Keratinocyte (primary cell): ENCODE results near the gene STYX. TPM values are rescaled to one million over a fixed set of nuclear protein-coding genes. Genes with fewer than 3 reads are reported as not detected.
"Not testable (repeated sequence)": the region's sequence is repeated elsewhere in the genome, so short reads cannot be mapped to it uniquely, and the experiment has no call there.

Source experiments
- DNase-seq: peaks from one replicate; pipeline ENCODE4 v3.0.0-alpha.2; 2011; ENCODE audit warnings: low read depth, missing footprints, low spot score
- FAIRE-seq: peaks from 2 replicates; lab custom pipeline; 2011; peaks lifted over from hg19 to GRCh38; lab: Jason Lieb, UNC
- H2AFZ ChIP-seq: 2 replicates; pipeline ENCODE4 v1.6.0; 2012; ENCODE audit warnings: low read length, control low read depth, inconsistent platforms; ENCODE audit not compliant: control insufficient read depth
- H3K27ac ChIP-seq: 2 replicates; pipeline ENCODE4 v1.5.1; 2011; ENCODE audit warnings: low read length; ENCODE audit not compliant: control insufficient read depth, insufficient read depth
- H3K27me3 ChIP-seq: 3 replicates; pipeline ENCODE4 v1.6.0; 2011; ENCODE audit warnings: low read length; ENCODE audit not compliant: control insufficient read depth, insufficient read depth; ENCODE audit errors: extremely low read depth
- H3K36me3 ChIP-seq, 2 experiments: 2 replicates in 1 of 2; 3 replicates in 1 of 2; pipeline ENCODE4 v1.5.1; 2011; ENCODE audit warnings: low read length in 2 of 2, mild to moderate bottlenecking in 1 of 2; ENCODE audit not compliant: control insufficient read depth in 2 of 2, insufficient read depth in 2 of 2; ENCODE audit errors: extremely low read depth in 1 of 2
- H3K4me1 ChIP-seq: 3 replicates; pipeline ENCODE4 v1.5.1; 2011; ENCODE audit warnings: low read length; ENCODE audit not compliant: control insufficient read depth, insufficient read depth; ENCODE audit errors: extremely low read depth
- H3K4me2 ChIP-seq: 3 replicates; pipeline ENCODE4 v1.6.0; 2011; ENCODE audit warnings: low read depth, low read length; ENCODE audit not compliant: control insufficient read depth, insufficient read depth; ENCODE audit errors: extremely low read depth
- H3K4me3 ChIP-seq, 3 experiments: fragments of 200-600 bp in 1 of 3; sonication (generic) in 1 of 3; 2 replicates in 2 of 3; 3 replicates in 1 of 3; pipeline ENCODE4 v1.5.1; 2011 to 2016; ENCODE audit warnings: low read length in 3 of 3, mild to moderate bottlenecking in 3 of 3, control low read depth in 2 of 3, inconsistent platforms in 1 of 3, low read depth in 1 of 3, mixed read lengths in 1 of 3, mixed run types in 1 of 3, moderate library complexity in 1 of 3; ENCODE audit not compliant: control insufficient read depth in 2 of 3, insufficient read depth in 2 of 3; ENCODE audit errors: extremely low read depth in 1 of 3
- H3K79me2 ChIP-seq: 2 replicates; pipeline ENCODE4 v1.6.0; 2012; ENCODE audit warnings: low read length; ENCODE audit not compliant: control insufficient read depth, insufficient read depth
- H3K9ac ChIP-seq: 3 replicates; pipeline ENCODE4 v1.6.0; 2011; ENCODE audit warnings: low read length; ENCODE audit not compliant: control insufficient read depth, insufficient read depth; ENCODE audit errors: extremely low read depth
- H3K9me1 ChIP-seq: 3 replicates; pipeline ENCODE4 v1.6.0; 2011; ENCODE audit warnings: low read length; ENCODE audit not compliant: control insufficient read depth, insufficient read depth; ENCODE audit errors: extremely low read depth
- H3K9me3 ChIP-seq: 2 replicates; pipeline ENCODE4 v1.5.1; 2012; ENCODE audit warnings: low read depth, low read length; ENCODE audit not compliant: control insufficient read depth
- H4K20me1 ChIP-seq: 3 replicates; pipeline ENCODE4 v1.6.0; 2011; ENCODE audit warnings: low read length; ENCODE audit not compliant: control insufficient read depth, insufficient read depth; ENCODE audit errors: extremely low read depth
- CTCF ChIP-seq, 3 experiments: IDR thresholded peaks in 1 of 3; conservative IDR thresholded peaks in 1 of 3; optimal IDR thresholded peaks in 1 of 3; 2 replicates in 2 of 3; 3 replicates in 1 of 3; pipeline versions ENCODE3 to v1.5.1; 2011; ENCODE audit warnings: low read length in 3 of 3, mild to moderate bottlenecking in 3 of 3, moderate library complexity in 2 of 3, control low read depth in 1 of 3, inconsistent platforms in 1 of 3; ENCODE audit not compliant: insufficient read depth in 2 of 3; ENCODE audit errors: extremely low read depth in 1 of 3
- EZH2 ChIP-seq: IDR thresholded peaks from one replicate; pipeline ENCODE4 v1.6.1; 2012; ENCODE audit warnings: inconsistent platforms, mild to moderate bottlenecking, low read length, moderate library complexity
- dilution Hi-C: fragments of 300-500 bp; cut with MboI; formaldehyde crosslinking; loops from one replicate; pipeline ENCODE4 v1.7.0; 2020; ENCODE audit warnings: low sequenced_read_pairs; ENCODE audit not compliant: extremely low pct_ligation_motif_present
- polyA plus RNA-seq, 5 experiments: library from polyadenylated mRNA; depleted of rRNA in 3 of 5; stranded (reverse) in 3 of 5; stranded (forward) in 1 of 5; unstranded in 1 of 5; fragments of >200 nt; gene quantifications; 1 replicate in 1 of 5; 2 replicates in 3 of 5; 3 replicates in 1 of 5; pipeline versions ENCODE4 v1.2.1 to v1.2.3, GENCODE V29; 2011 to 2012; ENCODE audit warnings: missing spikeins in 2 of 5, low read depth in 1 of 5, low replicate concordance in 1 of 5

STYX gene
- polyA plus RNA-seq, 1 donor (not counting 4 experiments of a cell fraction or from before 2014, with no cell fraction given): 13.2 TPM

GRCh38 chr14:52759145-52759544 lies 29.2 kb downstream of the STYX start:
- FAIRE-seq (no peak), DNase-seq (no peak)
- Histone ChIP-seq H3K27me3 (no peaks in the 10 kb centered on the region), H3K9me3 (no peaks in the 10 kb centered on the region), H3K27ac (no peak overlapping the region), H3K79me2 (no peaks in the 10 kb centered on the region), H3K4me1 (no peaks in the 10 kb centered on the region), H3K9me1 (no peaks in the 10 kb centered on the region), H3K36me3 (peaks cover 3% of the 10 kb centered on the region in 2 experiments), H4K20me1 (no peaks in the 10 kb centered on the region), H3K4me3 (no peak overlapping the region), H2AFZ (no peak overlapping the region), H3K9ac (no peak overlapping the region), H3K4me2 (no peak overlapping the region)
- dilution Hi-C loops: no loop called here
- TF ChIP-seq EZH2: no peak
- no peak for TF ChIP-seq CTCF (optimal IDR thresholded peaks at IDR 0.05 in 1 of 3, IDR thresholded peaks at IDR 0.05 in 1 of 3, conservative IDR thresholded peaks at IDR 0.05 in 1 of 3; ENCODE audit: extremely low read depth in 1 of 3, insufficient read depth in 2 of 3, low read length in 3 of 3)

GRCh38 chr14:52762923-52763322 lies 33.0 kb downstream of the STYX start:
- DNase-seq, H3K27ac ChIP-seq, H2AFZ ChIP-seq, FAIRE-seq, H3K27me3 ChIP-seq, H3K9me3 ChIP-seq, H3K79me2 ChIP-seq, H3K9me1 ChIP-seq, H3K9ac ChIP-seq, H3K4me3 ChIP-seq, H3K36me3 ChIP-seq, H3K4me1 ChIP-seq, dilution Hi-C loops, H3K4me2 ChIP-seq, H4K20me1 ChIP-seq: not testable (repeated sequence)
